ENCODE data around the gene XPO1.

Gene XPO1

GRCh38 chr2:61436092-61436491, 102.1 kb downstream of the XPO1 start:
- DNase-seq (ENCODE audit: low read depth in 2 of 2), result no peak

- DNase-seq (ENCODE audit: low read depth in 2 of 2), result no peak
Observed at GRCh38 chr2:61435291-61435690, 102.9 kb downstream of the XPO1 start.

- DNase-seq (ENCODE audit: low read depth in 2 of 2), result no peak
Observed at GRCh38 chr2:61434314-61434713, 103.8 kb downstream of the XPO1 start.

- no peak for DNase-seq (ENCODE audit: low read depth in 2 of 2)
Observed at GRCh38 chr2:61433606-61434005, 104.5 kb downstream of the XPO1 start.

GRCh38 chr2:61432990-61433389, 105.2 kb downstream of the XPO1 start:
- no peak for DNase-seq (ENCODE audit: low read depth in 2 of 2)

GRCh38 chr2:61431345-61431744, 106.8 kb downstream of the XPO1 start:
- DNase-seq (ENCODE audit: low read depth in 2 of 2), result no peak
